HCT116 (cell line): ENCODE data around the gene APPBP2. TPM values are rescaled to one million over a fixed set of nuclear protein-coding genes. Genes with fewer than 3 reads are reported as not detected.

Source experiments
- ATAC-seq: fragments of 200-7000 bp; cut with Tn5 transposase; 2 replicates; pipeline ENCODE4 v1.9.1; 2020; ENCODE audit warnings: mild to moderate bottlenecking, moderate library complexity
- BruUV-seq: library from RNA; stranded (reverse); fragments of 400-500 nt; replicated peaks from 2 replicates; lab custom pipeline; 2021; lab: Mats Ljungman, UMichigan
- CTCF ChIA-PET: fragments of 300-600 bp; sonication (Branson Sonifier 250); formaldehyde crosslinking; loops from one replicate; lab custom pipeline; 2021; ENCODE audit warnings: antibody characterized with exemption; lab: Charles Lee
- POLR2A ChIA-PET: fragments of 300-600, 350-600 bp; sonication (Branson Sonifier 250); formaldehyde crosslinking; loops from one replicate; lab custom pipeline; 2021; ENCODE audit warnings: antibody characterized with exemption; lab: Charles Lee
- RAD21 ChIA-PET, 2 experiments: fragments of 300-600 bp; sonication (Branson Sonifier 250); formaldehyde crosslinking; loops; one replicate each; lab custom pipeline; 2023; ENCODE audit warnings: low total read pairs in 2 of 2; ENCODE audit not compliant: uncharacterized antibody in 2 of 2, unreplicated experiment in 2 of 2, low non-redundant PET in 1 of 2; lab: Charles Lee
- DNase-seq: peaks from one replicate; pipeline ENCODE4 v3.0.0-alpha.2; 2010; ENCODE audit warnings: low read depth, low spot score
- H2AFZ ChIP-seq: fragments of 200-600 bp; shearing (Covaris generic), sonication (generic); 2 replicates; pipeline ENCODE4 v1.6.1; 2017; ENCODE audit warnings: low read depth, mixed run types, mixed read lengths, antibody characterized with exemption, low read length; ENCODE audit not compliant: poor library complexity, severe bottlenecking
- H3K27ac ChIP-seq: 2 replicates; pipeline ENCODE4 v1.5.1; 2012; ENCODE audit warnings: low read depth, low read length
- H3K27me3 ChIP-seq: fragments of 200-600 bp; sonication (generic); 2 replicates; pipeline ENCODE4 v1.6.1; 2016; ENCODE audit warnings: mixed run types, low read length, mixed read lengths; ENCODE audit not compliant: insufficient read depth
- H3K36me3 ChIP-seq, 2 experiments: fragments of 200-500 bp in 1 of 2; fragments of 200-600 bp in 1 of 2; sonication (Bioruptor generic) in 1 of 2; sonication (generic) in 1 of 2; 2 replicates each; pipeline versions ENCODE4 v1.5.1 to v1.6.1; 2014 to 2016; ENCODE audit warnings: low read length in 2 of 2, inconsistent platforms in 1 of 2, mixed read lengths in 1 of 2, mixed run types in 1 of 2; ENCODE audit not compliant: insufficient read depth in 2 of 2, control insufficient read depth in 1 of 2
- H3K4me1 ChIP-seq, 2 experiments: fragments of 200-600 bp in 1 of 2; sonication (generic) in 1 of 2; 2 replicates each; pipeline versions ENCODE4 v1.5.1 to v1.6.1; 2012 to 2017; ENCODE audit warnings: low read length in 2 of 2, inconsistent platforms in 1 of 2, mild to moderate bottlenecking in 1 of 2, mixed read lengths in 1 of 2, mixed run types in 1 of 2, moderate library complexity in 1 of 2; ENCODE audit not compliant: insufficient read depth in 2 of 2, control insufficient read depth in 1 of 2
- H3K4me2 ChIP-seq: fragments of 200-600 bp; sonication (generic); 2 replicates; pipeline ENCODE4 v1.6.1; 2017; ENCODE audit warnings: mixed run types, low read length, mixed read lengths
- H3K4me3 ChIP-seq, 2 experiments: fragments of 200-600 bp in 1 of 2; sonication (generic) in 1 of 2; replicated peaks in 1 of 2; 2 replicates each; pipeline ENCODE4 v1.5.1; 2011 to 2016; ENCODE audit warnings: low read length in 2 of 2, control low read depth in 1 of 2, low read depth in 1 of 2, mild to moderate bottlenecking in 1 of 2, mixed read lengths in 1 of 2, mixed run types in 1 of 2
- H3K79me2 ChIP-seq: fragments of 200-600 bp; sonication (generic); 2 replicates; pipeline ENCODE4 v1.6.1; 2017; ENCODE audit warnings: mild to moderate bottlenecking, mixed run types, low read length, moderate library complexity, mixed read lengths; ENCODE audit not compliant: insufficient read depth
- H3K9ac ChIP-seq: fragments of 200-600 bp; sonication (generic); 2 replicates; pipeline ENCODE4 v1.6.1; 2016; ENCODE audit warnings: low read length, mixed read lengths
- H3K9me2 ChIP-seq: fragments of 200-600 bp; sonication (generic), shearing (Covaris generic); 2 replicates; pipeline ENCODE4 v1.6.1; 2017; ENCODE audit warnings: mixed run types, mild to moderate bottlenecking, moderate library complexity; ENCODE audit not compliant: insufficient read depth
- H3K9me3 ChIP-seq, 2 experiments: fragments of 200-500 bp in 1 of 2; fragments of 200-600 bp in 1 of 2; sonication (Bioruptor generic) in 1 of 2; sonication (generic) in 1 of 2; 2 replicates each; pipeline ENCODE4 v1.6.1; 2014 to 2017; ENCODE audit warnings: low read length in 2 of 2, mixed read lengths in 2 of 2, inconsistent platforms in 1 of 2, low read depth in 1 of 2, mild to moderate bottlenecking in 1 of 2, mixed run types in 1 of 2, moderate library complexity in 1 of 2; ENCODE audit not compliant: control insufficient read depth in 1 of 2, insufficient read depth in 1 of 2
- H4K20me1 ChIP-seq: fragments of 200-600 bp; sonication (generic), shearing (Covaris generic); 2 replicates; pipeline ENCODE4 v1.6.1; 2017; ENCODE audit warnings: mixed run types, mild to moderate bottlenecking, moderate library complexity; ENCODE audit not compliant: insufficient read depth
- EGR1 ChIP-seq: IDR thresholded peaks from 2 replicates; pipeline ENCODE4 v1.6.1; 2012; ENCODE audit warnings: low read depth
- ELF1 ChIP-seq: IDR thresholded peaks from 2 replicates; pipeline ENCODE4 v1.6.1; 2012; ENCODE audit warnings: low read depth, borderline replicate concordance
- EZH2phosphoT487 ChIP-seq: fragments of 200-600 bp; IDR thresholded peaks from 2 replicates; pipeline ENCODE4 v1.6.1; 2018; ENCODE audit warnings: antibody characterized with exemption, borderline replicate concordance
- JUND ChIP-seq: IDR thresholded peaks from 2 replicates; pipeline ENCODE4 v1.6.1; 2012
- POLR2A ChIP-seq: IDR thresholded peaks from 2 replicates; pipeline ENCODE4 v1.7.0; 2011; ENCODE audit warnings: borderline replicate concordance; ENCODE audit not compliant: insufficient read depth, insufficient read length; ENCODE audit errors: extremely low read depth
- POLR2AphosphoS5 ChIP-seq: IDR thresholded peaks from 2 replicates; pipeline ENCODE4 v1.6.1; 2011; ENCODE audit warnings: mild to moderate bottlenecking, low read depth, low read length, moderate library complexity
- SIN3A ChIP-seq: IDR thresholded peaks from 2 replicates; pipeline ENCODE4 v1.6.1; 2012; ENCODE audit warnings: low read depth
- ZFX ChIP-seq: fragments of 450-650 bp; IDR thresholded peaks from 2 replicates; pipeline ENCODE4 v1.6.1; 2017
- ZNF274 ChIP-seq: fragments of 200-500 bp; sonication (Bioruptor generic); IDR thresholded peaks from 2 replicates; pipeline ENCODE4 v1.6.1; 2014; ENCODE audit warnings: mild to moderate bottlenecking, low read depth, low read length, inconsistent platforms
- intact Hi-C: fragments of 100-400 bp; cut with micrococcal nuclease; formaldehyde crosslinking; loops from 2 replicates; pipeline ENCODE4 v1.10.0; 2022
- total RNA-seq: library from RNA; stranded (reverse); gene quantifications from one replicate; pipeline ENCODE4 v1.2.1, GENCODE V29; 2021; ENCODE audit not compliant: unreplicated experiment
- TF ChIP-seq, protein P1 (sequence below), 3 experiments: fragments of 200-600 bp in 1 of 3; sonication (generic) in 1 of 3; IDR thresholded peaks in 2 of 3; conservative IDR thresholded peaks in 1 of 3; 2 replicates each; pipeline ENCODE4 v1.5.1; 2012 to 2017; ENCODE audit warnings: low read depth in 2 of 3, low read length in 2 of 3, antibody characterized with exemption in 1 of 3, borderline replicate concordance in 1 of 3, control low read depth in 1 of 3, mild to moderate bottlenecking in 1 of 3, mixed read lengths in 1 of 3, mixed run types in 1 of 3, moderate library complexity in 1 of 3; ENCODE audit not compliant: insufficient read depth in 1 of 3
- TF ChIP-seq, protein P2 (sequence below): IDR thresholded peaks from 2 replicates; pipeline ENCODE4 v1.6.1; 2012; ENCODE audit warnings: low read depth
- TF ChIP-seq, protein P3 (sequence below): IDR thresholded peaks from 2 replicates; pipeline ENCODE4 v1.6.1; 2012
- TF ChIP-seq, protein P4 (sequence below): IDR thresholded peaks from 2 replicates; pipeline ENCODE4 v1.6.1; 2012

The APPBP2 gene
- total RNA-seq, 1 experiment from 2014 or later: 35.8 TPM

DNA sequence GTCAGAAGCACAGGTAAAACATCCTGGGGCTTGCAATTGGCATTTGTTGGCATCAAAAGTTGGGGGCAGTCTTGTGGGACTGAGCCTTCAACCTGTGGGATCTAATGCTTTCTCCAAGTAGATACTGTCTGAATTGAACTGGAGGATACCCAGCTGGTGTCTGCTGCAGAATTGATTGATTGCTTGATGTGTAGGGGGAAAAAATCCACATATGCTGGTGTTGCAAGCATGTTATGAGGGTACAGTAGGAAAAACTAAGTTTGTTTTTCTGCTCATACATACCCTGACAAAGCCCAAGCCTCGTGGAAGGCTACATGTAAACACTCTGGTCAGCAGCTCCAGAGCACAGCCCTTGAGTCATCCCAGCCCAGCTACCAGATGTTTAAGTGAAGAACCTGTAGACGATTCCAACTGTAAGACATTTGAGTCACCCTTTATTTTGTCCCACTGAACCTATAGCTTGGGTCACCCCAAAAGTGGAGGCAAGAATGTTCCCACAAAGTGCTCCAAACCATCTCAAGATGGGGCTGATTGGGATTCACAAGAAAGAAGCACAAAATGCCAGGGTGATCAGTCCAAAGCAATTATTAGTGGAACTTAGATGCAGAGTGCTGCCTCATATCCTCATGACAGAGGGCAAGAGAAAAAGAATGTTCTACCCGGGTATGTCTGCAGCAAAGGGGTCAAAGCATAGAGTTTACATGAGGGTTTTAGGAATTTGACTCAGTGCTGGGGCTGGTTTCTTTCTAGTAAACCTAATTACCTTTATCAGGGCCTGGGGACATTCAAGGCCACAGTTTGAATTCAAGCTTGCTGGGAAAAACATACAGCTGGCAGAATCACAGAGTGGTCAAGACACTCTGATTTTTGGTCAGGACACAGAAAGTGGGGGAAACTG, 9.6 kb upstream of the APPBP2 start (continued):
- TF ChIP-seq ZNF274: no peak

DNA sequence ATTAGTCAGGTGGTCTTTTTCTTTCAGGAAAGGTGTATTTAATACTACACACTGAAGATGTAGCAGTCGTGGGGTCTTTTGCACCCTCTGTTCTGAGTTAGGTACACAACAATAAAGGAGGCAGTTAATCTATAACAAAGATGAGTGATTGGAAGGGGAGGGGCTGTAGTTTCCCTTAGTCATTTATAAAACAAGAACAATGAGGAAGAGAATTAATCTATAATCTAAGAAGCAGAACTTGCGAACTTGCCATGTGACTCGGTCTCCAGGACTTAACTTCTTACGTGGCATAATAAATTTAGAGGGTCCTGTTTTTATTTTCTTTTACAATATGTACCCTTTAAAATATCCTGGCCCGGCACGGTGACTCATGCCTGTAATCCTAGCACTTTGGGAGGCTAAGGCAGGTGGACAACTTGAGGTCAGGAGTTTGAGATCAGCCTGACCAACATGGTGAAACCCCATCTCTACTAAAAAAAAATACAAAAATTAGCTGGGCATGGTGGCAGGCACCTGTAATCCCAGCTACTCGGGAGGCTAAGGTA, 8.6 kb upstream of the APPBP2 start:
- DNase-seq (no peak), ATAC-seq (no peak)
- BruUV-seq: no TSS peak
- Histone ChIP-seq H3K9me3 (no peaks in the 10 kb centered on the region), H3K4me1 (peaks cover 0 to 6% of the 10 kb centered on the region in 2 experiments; a peak in 2 of 4 replicates), H2AFZ (no peak overlapping the region), H3K27me3 (no peaks in the 10 kb centered on the region), H3K36me3 (no peaks in the 10 kb centered on the region), H3K9ac (no peak overlapping the region), H3K9me2 (no peaks in the 10 kb centered on the region), H4K20me1 (no peaks in the 10 kb centered on the region), H3K27ac (no peak overlapping the region), H3K4me2 (no peak overlapping the region), H3K79me2 (no peaks in the 10 kb centered on the region), H3K4me3 (no peak overlapping the region)
- intact Hi-C loops: no loop called here
- POLR2A ChIA-PET: interaction anchor here (1.6 kb wide), 1 partner anchor 9 kb away, joined by 7 read pairs; the partner anchor contains the start of gene APPBP2
- RAD21 ChIA-PET: no interaction called here
- no peak for TF ChIP-seq ZNF274
- TF ChIP-seq ELF1: no peak
- TF ChIP-seq JUND: no peak
- TF ChIP-seq, protein P1, sequence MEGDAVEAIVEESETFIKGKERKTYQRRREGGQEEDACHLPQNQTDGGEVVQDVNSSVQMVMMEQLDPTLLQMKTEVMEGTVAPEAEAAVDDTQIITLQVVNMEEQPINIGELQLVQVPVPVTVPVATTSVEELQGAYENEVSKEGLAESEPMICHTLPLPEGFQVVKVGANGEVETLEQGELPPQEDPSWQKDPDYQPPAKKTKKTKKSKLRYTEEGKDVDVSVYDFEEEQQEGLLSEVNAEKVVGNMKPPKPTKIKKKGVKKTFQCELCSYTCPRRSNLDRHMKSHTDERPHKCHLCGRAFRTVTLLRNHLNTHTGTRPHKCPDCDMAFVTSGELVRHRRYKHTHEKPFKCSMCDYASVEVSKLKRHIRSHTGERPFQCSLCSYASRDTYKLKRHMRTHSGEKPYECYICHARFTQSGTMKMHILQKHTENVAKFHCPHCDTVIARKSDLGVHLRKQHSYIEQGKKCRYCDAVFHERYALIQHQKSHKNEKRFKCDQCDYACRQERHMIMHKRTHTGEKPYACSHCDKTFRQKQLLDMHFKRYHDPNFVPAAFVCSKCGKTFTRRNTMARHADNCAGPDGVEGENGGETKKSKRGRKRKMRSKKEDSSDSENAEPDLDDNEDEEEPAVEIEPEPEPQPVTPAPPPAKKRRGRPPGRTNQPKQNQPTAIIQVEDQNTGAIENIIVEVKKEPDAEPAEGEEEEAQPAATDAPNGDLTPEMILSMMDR (IDR thresholded peaks at IDR 0.05 in 2 of 3, conservative IDR thresholded peaks at IDR 0.05 in 1 of 3; ENCODE audit: borderline replicate concordance in 1 of 3, insufficient read depth in 1 of 3, low read depth in 2 of 3, low read length in 2 of 3): no peak
- TF ChIP-seq POLR2AphosphoS5: no peak
- TF ChIP-seq POLR2A: no peak
- TF ChIP-seq, protein P2, sequence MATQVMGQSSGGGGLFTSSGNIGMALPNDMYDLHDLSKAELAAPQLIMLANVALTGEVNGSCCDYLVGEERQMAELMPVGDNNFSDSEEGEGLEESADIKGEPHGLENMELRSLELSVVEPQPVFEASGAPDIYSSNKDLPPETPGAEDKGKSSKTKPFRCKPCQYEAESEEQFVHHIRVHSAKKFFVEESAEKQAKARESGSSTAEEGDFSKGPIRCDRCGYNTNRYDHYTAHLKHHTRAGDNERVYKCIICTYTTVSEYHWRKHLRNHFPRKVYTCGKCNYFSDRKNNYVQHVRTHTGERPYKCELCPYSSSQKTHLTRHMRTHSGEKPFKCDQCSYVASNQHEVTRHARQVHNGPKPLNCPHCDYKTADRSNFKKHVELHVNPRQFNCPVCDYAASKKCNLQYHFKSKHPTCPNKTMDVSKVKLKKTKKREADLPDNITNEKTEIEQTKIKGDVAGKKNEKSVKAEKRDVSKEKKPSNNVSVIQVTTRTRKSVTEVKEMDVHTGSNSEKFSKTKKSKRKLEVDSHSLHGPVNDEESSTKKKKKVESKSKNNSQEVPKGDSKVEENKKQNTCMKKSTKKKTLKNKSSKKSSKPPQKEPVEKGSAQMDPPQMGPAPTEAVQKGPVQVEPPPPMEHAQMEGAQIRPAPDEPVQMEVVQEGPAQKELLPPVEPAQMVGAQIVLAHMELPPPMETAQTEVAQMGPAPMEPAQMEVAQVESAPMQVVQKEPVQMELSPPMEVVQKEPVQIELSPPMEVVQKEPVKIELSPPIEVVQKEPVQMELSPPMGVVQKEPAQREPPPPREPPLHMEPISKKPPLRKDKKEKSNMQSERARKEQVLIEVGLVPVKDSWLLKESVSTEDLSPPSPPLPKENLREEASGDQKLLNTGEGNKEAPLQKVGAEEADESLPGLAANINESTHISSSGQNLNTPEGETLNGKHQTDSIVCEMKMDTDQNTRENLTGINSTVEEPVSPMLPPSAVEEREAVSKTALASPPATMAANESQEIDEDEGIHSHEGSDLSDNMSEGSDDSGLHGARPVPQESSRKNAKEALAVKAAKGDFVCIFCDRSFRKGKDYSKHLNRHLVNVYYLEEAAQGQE: no peak
- TF ChIP-seq, protein P3, sequence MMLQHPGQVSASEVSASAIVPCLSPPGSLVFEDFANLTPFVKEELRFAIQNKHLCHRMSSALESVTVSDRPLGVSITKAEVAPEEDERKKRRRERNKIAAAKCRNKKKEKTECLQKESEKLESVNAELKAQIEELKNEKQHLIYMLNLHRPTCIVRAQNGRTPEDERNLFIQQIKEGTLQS: no peak
- TF ChIP-seq SIN3A: no peak
- TF ChIP-seq ZFX: no peak
- TF ChIP-seq EZH2phosphoT487: no peak
- no peak for TF ChIP-seq EGR1
- TF ChIP-seq, protein P4, sequence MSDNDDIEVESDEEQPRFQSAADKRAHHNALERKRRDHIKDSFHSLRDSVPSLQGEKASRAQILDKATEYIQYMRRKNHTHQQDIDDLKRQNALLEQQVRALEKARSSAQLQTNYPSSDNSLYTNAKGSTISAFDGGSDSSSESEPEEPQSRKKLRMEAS: no peak
- CTCF ChIA-PET: no interaction called here
